GM12878 (cell line): ENCODE results near the gene NNAT. TPM values are rescaled to one million over a fixed set of nuclear protein-coding genes. Genes with fewer than 3 reads are reported as not detected.

Experiments
- ATAC-seq: fragments of 200-7000 bp; cut with Tn5 transposase; 3 replicates; pipeline ENCODE4 v1.9.1; 2020; ENCODE audit warnings: mild to moderate bottlenecking, moderate library complexity
- BruUV-seq: library from RNA; stranded (reverse); fragments of 400-500 nt; replicated peaks from 2 replicates; lab custom pipeline; 2021; lab: Mats Ljungman, UMichigan
- CTCF ChIA-PET: fragments of 300-600 bp; sonication (Branson Sonifier 250); formaldehyde crosslinking; extraction: SDS; loops from one replicate; lab custom pipeline; 2021; ENCODE audit warnings: inconsistent platforms; lab: Yijun Ruan, JAX
- POLR2A ChIA-PET: fragments of 350-600 bp; formaldehyde crosslinking; extraction: SDS; loops from one replicate; lab custom pipeline; 2021; ENCODE audit warnings: inconsistent platforms; lab: Charles Lee
- RAD21 ChIA-PET: fragments of 300-600 bp; sonication (Branson Sonifier 250); formaldehyde crosslinking; loops from one replicate; lab custom pipeline; 2023; ENCODE audit warnings: antibody characterized with exemption; ENCODE audit not compliant: unreplicated experiment; lab: Charles Lee
- SMC1A ChIA-PET: fragments of 300-600 bp; sonication (Branson Sonifier 250); formaldehyde crosslinking; loops from one replicate; lab custom pipeline; 2023; ENCODE audit not compliant: unreplicated experiment, uncharacterized antibody; lab: Charles Lee
- DNase-seq: peaks from one replicate; pipeline ENCODE4 v3.0.0-alpha.2; 2011; ENCODE audit warnings: low read depth, low spot score
- FAIRE-seq: peaks from 3 replicates; lab custom pipeline; 2011; peaks lifted over from hg19 to GRCh38; lab: Jason Lieb, UNC
- H2AFZ ChIP-seq: 2 replicates; pipeline ENCODE4 v1.6.0; 2011; ENCODE audit warnings: low read depth, low read length, control low read depth; ENCODE audit not compliant: control insufficient read depth
- H3K27ac ChIP-seq: 2 replicates; pipeline ENCODE4 v1.5.1; 2011; ENCODE audit warnings: control low read depth; ENCODE audit not compliant: control insufficient read depth, insufficient read depth
- H3K27me3 ChIP-seq, 2 experiments: replicated peaks in 1 of 2; 2 replicates each; pipeline versions ENCODE4 v1.6.0 to v1.6.1; 2011; ENCODE audit warnings: low read length in 1 of 2; ENCODE audit not compliant: control insufficient read depth in 2 of 2, insufficient read depth in 2 of 2
- H3K36me3 ChIP-seq, 2 experiments: 2 replicates each; pipeline ENCODE4 v1.5.1; 2011; ENCODE audit warnings: low read length in 1 of 2; ENCODE audit not compliant: control insufficient read depth in 2 of 2, insufficient read depth in 2 of 2
- H3K4me1 ChIP-seq: 2 replicates; pipeline ENCODE4 v1.6.1; 2011; ENCODE audit warnings: mild to moderate bottlenecking, low read length, moderate library complexity, mixed read lengths; ENCODE audit not compliant: control insufficient read depth, insufficient read depth
- H3K4me2 ChIP-seq: 2 replicates; pipeline ENCODE4 v1.6.0; 2011; ENCODE audit warnings: control low read depth; ENCODE audit not compliant: control insufficient read depth, insufficient read depth
- H3K4me3 ChIP-seq: fragments of 200-600 bp; sonication (generic); 2 replicates; pipeline ENCODE4 v1.5.1; 2016
- H3K79me2 ChIP-seq: 2 replicates; pipeline ENCODE4 v1.6.0; 2011; ENCODE audit warnings: low read length; ENCODE audit not compliant: control insufficient read depth, insufficient read depth
- H3K9ac ChIP-seq: 2 replicates; pipeline ENCODE4 v1.8.0; 2011; ENCODE audit warnings: low read length, control low read depth, mixed read lengths; ENCODE audit not compliant: control insufficient read depth, insufficient read depth
- H3K9me3 ChIP-seq: replicated peaks from 3 replicates; pipeline ENCODE4 v1.5.1; 2011; ENCODE audit warnings: mild to moderate bottlenecking, low read length; ENCODE audit not compliant: control insufficient read depth, insufficient read depth
- H4K20me1 ChIP-seq: 2 replicates; pipeline ENCODE4 v1.6.0; 2011; ENCODE audit not compliant: control insufficient read depth, insufficient read depth
- BHLHE40 ChIP-seq, 2 experiments: fragments of 450-650 bp in 1 of 2; IDR thresholded peaks; 2 replicates each; pipeline ENCODE4 v1.6.1; 2011 to 2017; ENCODE audit warnings: low read depth in 2 of 2, borderline replicate concordance in 1 of 2, improper control_type of control experiment in 1 of 2, low read length in 1 of 2, mild to moderate bottlenecking in 1 of 2
- CBFB ChIP-seq: IDR thresholded peaks from 2 replicates; pipeline ENCODE4 v1.6.1; 2016; ENCODE audit warnings: antibody characterized with exemption, low read depth
- CBX3 ChIP-seq: fragments of 200-600 bp; sonication (generic); IDR thresholded peaks from 2 replicates; pipeline ENCODE4 v1.6.1; 2016; ENCODE audit warnings: low read depth, borderline replicate concordance
- CHD4 ChIP-seq: fragments of 200-600 bp; sonication (generic); IDR thresholded peaks from 2 replicates; pipeline ENCODE4 v1.6.1; 2016; ENCODE audit warnings: mild to moderate bottlenecking
- KAT2A ChIP-seq: conservative IDR thresholded peaks from 2 replicates; pipeline ENCODE4 v1.6.1; 2011; ENCODE audit warnings: low read depth, low read length; ENCODE audit not compliant: control insufficient read depth
- MEF2A ChIP-seq: IDR thresholded peaks from 2 replicates; pipeline ENCODE4 v1.6.1; 2011; ENCODE audit warnings: low read depth, mild to moderate bottlenecking, low read length, moderate library complexity; ENCODE audit not compliant: insufficient read depth
- MLLT1 ChIP-seq: fragments of 450-650 bp; IDR thresholded peaks from 2 replicates; pipeline ENCODE4 v1.6.1; 2016; ENCODE audit warnings: mild to moderate bottlenecking
- MXI1 ChIP-seq: fragments of 150-350 bp; IDR thresholded peaks from 2 replicates; pipeline ENCODE4 v1.6.1; 2011; ENCODE audit warnings: low read depth, mild to moderate bottlenecking, inconsistent platforms, low read length, improper control_type of control experiment
- NR2C2 ChIP-seq: IDR thresholded peaks from 2 replicates; pipeline ENCODE4 v1.6.1; 2011; ENCODE audit warnings: borderline replicate concordance, low read depth; ENCODE audit not compliant: control insufficient read depth, insufficient read length
- PAX5 ChIP-seq: IDR thresholded peaks from 2 replicates; pipeline ENCODE4 v1.6.1; 2011; ENCODE audit warnings: low read depth, low read length, borderline replicate concordance
- PKNOX1 ChIP-seq: fragments of 450-650 bp; IDR thresholded peaks from 2 replicates; pipeline ENCODE4 v1.6.1; 2016; ENCODE audit warnings: mild to moderate bottlenecking
- SREBF2 ChIP-seq: IDR thresholded peaks from 2 replicates; pipeline ENCODE4 v1.6.1; 2012; ENCODE audit warnings: mild to moderate bottlenecking, low read length
- STAT1 ChIP-seq: fragments of 450-650 bp; conservative IDR thresholded peaks from 2 replicates; pipeline ENCODE4 v1.6.1; 2014; ENCODE audit warnings: antibody characterized with exemption, mild to moderate bottlenecking
- TCF12 ChIP-seq: IDR thresholded peaks from 2 replicates; pipeline ENCODE4 v1.6.1; 2011; ENCODE audit warnings: low read depth, mild to moderate bottlenecking, low read length
- ZNF24 ChIP-seq: fragments of 450-650 bp; IDR thresholded peaks from 2 replicates; pipeline ENCODE4 v1.6.1; 2017; ENCODE audit warnings: antibody characterized with exemption, mild to moderate bottlenecking
- ZZZ3 ChIP-seq: IDR thresholded peaks from 2 replicates; pipeline ENCODE4 v1.6.1; 2011; ENCODE audit warnings: low read depth; ENCODE audit not compliant: control insufficient read depth, insufficient read length
- WGBS: methylation state at CpG from one replicate; pipeline ENCODE4 v1.1.6; 2016; ENCODE audit warnings: low lambda C conversion rate; ENCODE audit not compliant: insufficient replicate concordance, insufficient coverage; ENCODE audit errors: missing lambda C conversion rate; 5-methylcytosine and 5-hydroxymethylcytosine counted together
- in situ Hi-C: fragments of 300-500 bp; cut with MboI; formaldehyde crosslinking; loops from 9 replicates; pipeline ENCODE4 v1.14.3; 2018; ENCODE audit warnings: mixed read lengths
- intact Hi-C: fragments of 100-400 bp; cut with micrococcal nuclease; formaldehyde crosslinking; loops from one replicate; pipeline ENCODE4 v1.14.2; 2022; ENCODE audit not compliant: unreplicated experiment
- polyA plus RNA-seq, 11 experiments: library from polyadenylated mRNA; depleted of rRNA in 4 of 11; unstranded in 6 of 11; stranded (reverse) in 5 of 11; fragments of >200 nt; fragmentation: Nextera tagmentation in 4 of 11; fragmentation: Illumina TruSeq in 1 of 11; extraction: Ambion mirVana in 4 of 11; extraction: Trizol in 1 of 11; gene quantifications; 1 replicate in 1 of 11; 2 replicates in 10 of 11; pipeline versions ENCODE4 v1.2.1 to v1.2.3, GENCODE V29; 2011 to 2016; ENCODE audit warnings: inconsistent platforms in 2 of 11, missing spikeins in 2 of 11, low read depth in 1 of 11
- total RNA-seq, 4 experiments: library from RNA; depleted of rRNA in 3 of 4; stranded (reverse); fragments of >200 nt in 3 of 4; fragmentation: Illumina TruSeq in 1 of 4; extraction: Trizol in 1 of 4; gene quantifications; 2 replicates each; pipeline versions ENCODE4 v1.2.1 to v1.2.3, GENCODE V29; 2013 to 2021

The NNAT gene
- total and polyA plus RNA-seq, 10 of the 15 experiments (the other 5 are each of a cell fraction or from before 2014, with no cell fraction given), result 0.22 to 0.99 (median 0.42) TPM; not detected in 7

GRCh38 chr20:37544386-37544785 lies 23.3 kb downstream of the NNAT start:
- no peak overlapping the region for H3K9ac ChIP-seq
- 0% methylated on average over 3 of the region's 3 CpGs for WGBS
- no peak for FAIRE-seq
- in situ Hi-C loops, result no loop called here
- TF ChIP-seq MLLT1 (no peak), ZNF24 (no peak), PKNOX1 (no peak), ZZZ3 (no peak), CHD4 (no peak), CBFB (no peak), MEF2A (no peak), PAX5 (no peak), NR2C2 (no peak), TCF12 (no peak), CBX3 (no peak), BHLHE40 (IDR thresholded peaks at IDR 0.05; ENCODE audit: borderline replicate concordance in 1 of 2, low read depth in 2 of 2, low read length in 1 of 2) (no peak), STAT1 (no peak), MXI1 (no peak), KAT2A (no peak), SREBF2 (no peak)
- TF ChIP-seq, all 136 proteins: peak for 0
- intact Hi-C loops, result no loop called here
- ChIA-PET RAD21 (interaction anchor here (1.0 to 1.3 kb wide), 2 partner anchors 10 to 349 kb away, joined by 3 to 5 read pairs; no protein-coding TSS in a partner anchor), SMC1A (interaction anchor here (1.3 kb wide), 1 partner anchor 10 kb away, joined by 3 read pairs; no protein-coding TSS in a partner anchor), CTCF (interaction anchor here (0.8 to 1.0 kb wide), 2 partner anchors 9 to 197 kb away, joined by 3 read pairs; no protein-coding TSS in a partner anchor), POLR2A (no interaction called here)
- Histone ChIP-seq H3K36me3 (no peaks in the 10 kb centered on the region), H3K9me3 (no peaks in the 10 kb centered on the region), H3K27me3 (no peaks in the 10 kb centered on the region), H3K4me1 (no peaks in the 10 kb centered on the region), H3K4me3 (no peak overlapping the region), H3K27ac (no peak overlapping the region), H3K79me2 (no peaks in the 10 kb centered on the region), H4K20me1 (no peaks in the 10 kb centered on the region), H2AFZ (no peak overlapping the region), H3K4me2 (no peak overlapping the region)
- BruUV-seq, result no TSS peak
- DNase-seq, result no peak
- no peak for ATAC-seq
